HepG2 (cell line): ENCODE results near the gene TGM5. TPM values are rescaled to one million over a fixed set of nuclear protein-coding genes. Genes with fewer than 3 reads are reported as not detected.

Experiments used
- ATAC-seq: fragments of 200-7000 bp; cut with Tn5 transposase; 3 replicates; pipeline ENCODE4 v1.9.1; 2020; ENCODE audit warnings: mild to moderate bottlenecking, moderate library complexity
- BruUV-seq: library from RNA; stranded (reverse); fragments of 400-500 nt; replicated peaks from 2 replicates; lab custom pipeline; 2021; lab: Mats Ljungman, UMichigan
- CTCF ChIA-PET: fragments of 300-600 bp; formaldehyde crosslinking; extraction: SDS; loops from one replicate; lab custom pipeline; 2021; ENCODE audit warnings: low total read pairs, inconsistent platforms, low intra/inter-chr PET ratio; lab: Yijun Ruan, JAX
- POLR2A ChIA-PET: fragments of 350-600 bp; sonication (Branson Sonifier 250); formaldehyde crosslinking; loops from one replicate; lab custom pipeline; 2020; ENCODE audit warnings: antibody characterized with exemption, inconsistent platforms; lab: Yijun Ruan, JAX
- DNase-seq: peaks from one replicate; pipeline ENCODE4 v3.0.0-alpha.2; 2015; ENCODE audit warnings: low spot score
- FAIRE-seq: peaks from 3 replicates; lab custom pipeline; 2011; peaks lifted over from hg19 to GRCh38; lab: Jason Lieb, UNC
- H2AFZ ChIP-seq: one replicate; pipeline ENCODE4 v1.6.1; 2011; ENCODE audit warnings: low read length, inconsistent platforms
- H3K27ac ChIP-seq: fragments of 300-600 bp; 3 replicates; pipeline ENCODE4 v1.8.0; 2011; ENCODE audit warnings: mixed run types, mild to moderate bottlenecking, mixed read lengths, low read length, inconsistent platforms; ENCODE audit not compliant: insufficient read depth; ENCODE audit errors: extremely low read length
- H3K27me3 ChIP-seq, 2 experiments: fragments of 200-600 bp in 1 of 2; 2 replicates in 1 of 2; 3 replicates in 1 of 2; pipeline versions ENCODE4 v1.6.0 to v1.8.0; 2011; ENCODE audit warnings: low read length in 2 of 2, mild to moderate bottlenecking in 2 of 2, moderate library complexity in 2 of 2, inconsistent platforms in 1 of 2; ENCODE audit not compliant: insufficient read depth in 2 of 2, control insufficient read depth in 1 of 2
- H3K36me3 ChIP-seq, 2 experiments: fragments of 200-600 bp in 1 of 2; replicated peaks in 1 of 2; 2 replicates in 1 of 2; 3 replicates in 1 of 2; pipeline versions ENCODE4 v1.5.1 to v1.8.0; 2011; ENCODE audit warnings: low read length in 2 of 2, inconsistent platforms in 1 of 2; ENCODE audit not compliant: insufficient read depth in 2 of 2, control insufficient read depth in 1 of 2
- H3K4me1 ChIP-seq: 2 replicates; pipeline ENCODE4 v1.5.1; 2012; ENCODE audit warnings: low read length, inconsistent platforms; ENCODE audit not compliant: insufficient read depth
- H3K4me2 ChIP-seq: 2 replicates; pipeline ENCODE4 v1.6.0; 2011; ENCODE audit warnings: low read depth, low read length, inconsistent platforms
- H3K4me3 ChIP-seq, 3 experiments: fragments of 200-600 bp in 1 of 3; sonication (generic), shearing (Covaris generic) in 1 of 3; replicated peaks in 1 of 3; 2 replicates each; pipeline ENCODE4 v1.5.1; 2011 to 2016; ENCODE audit warnings: low read length in 3 of 3, inconsistent platforms in 2 of 3, low read depth in 2 of 3, mild to moderate bottlenecking in 2 of 3, control low read depth in 1 of 3, mixed read lengths in 1 of 3; ENCODE audit not compliant: insufficient read depth in 1 of 3
- H3K79me2 ChIP-seq: one replicate; pipeline ENCODE4 v1.6.1; 2011; ENCODE audit warnings: low read length, inconsistent platforms; ENCODE audit not compliant: insufficient read depth
- H3K9ac ChIP-seq: 2 replicates; pipeline ENCODE4 v1.6.0; 2011; ENCODE audit warnings: mild to moderate bottlenecking, low read depth, low read length, inconsistent platforms; ENCODE audit not compliant: insufficient read depth
- H3K9me3 ChIP-seq: 2 replicates; pipeline ENCODE4 v1.5.1; 2012; ENCODE audit warnings: mild to moderate bottlenecking, low read length
- H4K20me1 ChIP-seq: 2 replicates; pipeline ENCODE4 v1.6.0; 2011; ENCODE audit warnings: inconsistent platforms, mild to moderate bottlenecking, low read length, moderate library complexity; ENCODE audit not compliant: insufficient read depth
- ARID5B ChIP-seq: IDR thresholded peaks from 2 replicates; pipeline ENCODE4 v1.4.0; 2020; ENCODE audit warnings: mild to moderate bottlenecking, missing genetic modification reagents
- CCDC6 ChIP-seq: sonication (generic); formaldehyde crosslinking; IDR thresholded peaks from 2 replicates; pipeline ENCODE4 v1.8.1; 2022; ENCODE audit warnings: mild to moderate bottlenecking, missing genetic modification reagents, moderate library complexity
- CHD2 ChIP-seq: IDR thresholded peaks from 2 replicates; pipeline ENCODE4 v1.6.1; 2011; ENCODE audit warnings: low read depth, low read length, improper control_type of control experiment
- FOSL2 ChIP-seq: sonication (generic); formaldehyde crosslinking; IDR thresholded peaks from 2 replicates; pipeline ENCODE4 v1.4.0; 2020; ENCODE audit warnings: missing genetic modification reagents
- HNF1B ChIP-seq: sonication (generic); formaldehyde crosslinking; IDR thresholded peaks from 2 replicates; pipeline ENCODE4 v1.5.1; 2020; ENCODE audit warnings: mild to moderate bottlenecking, moderate library complexity, missing genetic modification reagents
- HNRNPL ChIP-seq: fragments of 200-400 bp; formaldehyde crosslinking; IDR thresholded peaks from 2 replicates; pipeline ENCODE4 v1.6.1; 2017; ENCODE audit warnings: mild to moderate bottlenecking, low read depth, low read length
- KDM2A ChIP-seq: sonication (generic); formaldehyde crosslinking; IDR thresholded peaks from 2 replicates; pipeline ENCODE4 v1.4.0; 2020; ENCODE audit warnings: low read depth, missing genetic modification reagents, borderline replicate concordance
- PATZ1 ChIP-seq: sonication (generic); formaldehyde crosslinking; IDR thresholded peaks from 2 replicates; pipeline ENCODE4 v1.4.0; 2020; ENCODE audit warnings: missing genetic modification reagents
- PAWR ChIP-seq: sonication (generic); formaldehyde crosslinking; IDR thresholded peaks from 2 replicates; pipeline ENCODE4 v1.4.0; 2020; ENCODE audit warnings: missing genetic modification reagents, mild to moderate bottlenecking, borderline replicate concordance
- PHF5A ChIP-seq: IDR thresholded peaks from one replicate; pipeline ENCODE4 v1.6.1; 2018; ENCODE audit warnings: low read depth, missing genetic modification reagents; ENCODE audit not compliant: unreplicated experiment
- SALL1 ChIP-seq: sonication (generic); formaldehyde crosslinking; IDR thresholded peaks from 2 replicates; pipeline ENCODE4 v1.8.0; 2022; ENCODE audit warnings: mild to moderate bottlenecking, missing genetic modification reagents
- ZNF547 ChIP-seq: sonication (generic); formaldehyde crosslinking; IDR thresholded peaks from 2 replicates; pipeline ENCODE4 v1.5.1; 2020; ENCODE audit warnings: mild to moderate bottlenecking, missing genetic modification reagents
- ZNF691 ChIP-seq: sonication (generic); formaldehyde crosslinking; IDR thresholded peaks from 2 replicates; pipeline ENCODE4 v1.4.0; 2020; ENCODE audit warnings: missing genetic modification reagents, low read depth, mild to moderate bottlenecking, borderline replicate concordance
- WGBS: methylation state at CpG from one replicate; pipeline ENCODE4 v1.1.6; 2017; ENCODE audit warnings: low lambda C conversion rate; 5-methylcytosine and 5-hydroxymethylcytosine counted together
- in situ Hi-C: cut with HindIII; loops from 2 replicates; pipeline ENCODE4 v1.10.0; 2017; ENCODE audit warnings: low pct_unique_long_range_greater_than_20kb; ENCODE audit not compliant: extremely low pct_ligation_motif_present
- intact Hi-C: fragments of 100-400 bp; cut with micrococcal nuclease; formaldehyde crosslinking; loops from one replicate; pipeline ENCODE4 v1.10.0; 2022; ENCODE audit not compliant: unreplicated experiment
- polyA plus RNA-seq, 8 experiments: library from polyadenylated mRNA; depleted of rRNA in 3 of 8; stranded (reverse) in 7 of 8; unstranded in 1 of 8; fragments of >200 nt; fragmentation: Illumina TruSeq in 4 of 8; extraction: Trizol in 4 of 8; gene quantifications; 2 replicates each; pipeline versions ENCODE4 v1.2.1 to v1.2.3, GENCODE V29; 2011 to 2016; ENCODE audit warnings: low read depth in 4 of 8, missing spikeins in 1 of 8, mixed read lengths in 1 of 8; ENCODE audit not compliant: insufficient read depth in 1 of 8
- total RNA-seq, 5 experiments: library from RNA; depleted of rRNA; stranded (reverse); fragments of >200 nt; fragmentation: Illumina TruSeq; extraction: Trizol; gene quantifications; 2 replicates each; pipeline ENCODE4 v1.2.3, GENCODE V29; 2016; ENCODE audit warnings: low read depth in 1 of 5

The TGM5 gene
- total and polyA plus RNA-seq, 2 of the 13 experiments (the other 11 are each of a cell fraction or from before 2014, with no cell fraction given), result 0.18 to 0.65 TPM

- Histone ChIP-seq H3K4me2 (peak overlapping the region; percentile 62), H3K9me3 (no peaks in the 10 kb centered on the region), H3K36me3 (no peaks in the 10 kb centered on the region), H4K20me1 (no peaks in the 10 kb centered on the region), H3K9ac (no peak overlapping the region), H2AFZ (no peak overlapping the region), H3K27ac (no peak overlapping the region), H3K4me1 (peaks cover 6% of the 10 kb centered on the region), H3K79me2 (no peaks in the 10 kb centered on the region), H3K4me3 (peak overlapping the region in 1 of 3 experiments; percentile 27; a peak in 1 of 6 replicates), H3K27me3 (peaks cover 0 to 39% of the 10 kb centered on the region in 2 experiments; a peak in 2 of 5 replicates)
- WGBS, result 7% methylated on average over 8 of the region's 8 CpGs
- CTCF ChIA-PET, result interaction anchor here (1.7 kb wide), 1 partner anchor 17 kb away, joined by 11 read pairs; no protein-coding TSS in a partner anchor
- no TSS peak for BruUV-seq
- in situ Hi-C loops (loop anchor here (25.0 kb wide), 1 partner anchor 492 kb away; no protein-coding TSS in a partner anchor), intact Hi-C loops (loop anchor here (1.0 to 5.0 kb wide), 2 partner anchors 17 to 502 kb away; no protein-coding TSS in a partner anchor)
- POLR2A ChIA-PET, result interaction anchor here (0.6 to 1.1 kb wide), 2 partner anchors 18 to 1993 kb away, joined by 3 to 4 read pairs; no protein-coding TSS in a partner anchor
- DNase-seq (peak; percentile 53), FAIRE-seq (peak; percentile 53), ATAC-seq (peak; percentile 77)
- TF ChIP-seq KDM2A (CRISPR knock-in tag) (peak; percentile 41; the same call in 1 of the 2 replicates), CHD2 (no peak), HNF1B (CRISPR knock-in tag) (0 out of 2 replicates have a peak, but pooled peaks have one; percentile 28), SALL1 (CRISPR knock-in tag) (peak; percentile 56; the same call in 1 of the 2 replicates), ARID5B (CRISPR knock-in tag) (peak; percentile 10; the same call in 1 of the 2 replicates), PAWR (no peak), ZNF547 (CRISPR knock-in tag) (0 out of 2 replicates have a peak, but pooled peaks have one; percentile 30), PHF5A (CRISPR knock-in tag) (no peak), FOSL2 (CRISPR knock-in tag) (peak; percentile 15; the same call in 1 of the 2 replicates), PATZ1 (CRISPR knock-in tag) (0 out of 2 replicates have a peak, but pooled peaks have one; percentile 26), HNRNPL (no peak), CCDC6 (0 out of 2 replicates have a peak, but pooled peaks have one; percentile 30), ZNF691 (CRISPR knock-in tag) (0 out of 2 replicates have a peak, but pooled peaks have one; percentile 47)
Observed at GRCh38 chr15:43204016-43204901, 62.5 kb downstream of the TGM5 start.
